ENCODE results near the gene APCDD1. TPM values are rescaled to one million over a fixed set of nuclear protein-coding genes. Genes with fewer than 3 reads are reported as not detected.
A peak's percentile ranks its signal among the peaks of the same experiment; 100 is the strongest.

Gene APCDD1
- total RNA-seq, 1 donor from 2014 or later, result 1.9 TPM

DNA sequence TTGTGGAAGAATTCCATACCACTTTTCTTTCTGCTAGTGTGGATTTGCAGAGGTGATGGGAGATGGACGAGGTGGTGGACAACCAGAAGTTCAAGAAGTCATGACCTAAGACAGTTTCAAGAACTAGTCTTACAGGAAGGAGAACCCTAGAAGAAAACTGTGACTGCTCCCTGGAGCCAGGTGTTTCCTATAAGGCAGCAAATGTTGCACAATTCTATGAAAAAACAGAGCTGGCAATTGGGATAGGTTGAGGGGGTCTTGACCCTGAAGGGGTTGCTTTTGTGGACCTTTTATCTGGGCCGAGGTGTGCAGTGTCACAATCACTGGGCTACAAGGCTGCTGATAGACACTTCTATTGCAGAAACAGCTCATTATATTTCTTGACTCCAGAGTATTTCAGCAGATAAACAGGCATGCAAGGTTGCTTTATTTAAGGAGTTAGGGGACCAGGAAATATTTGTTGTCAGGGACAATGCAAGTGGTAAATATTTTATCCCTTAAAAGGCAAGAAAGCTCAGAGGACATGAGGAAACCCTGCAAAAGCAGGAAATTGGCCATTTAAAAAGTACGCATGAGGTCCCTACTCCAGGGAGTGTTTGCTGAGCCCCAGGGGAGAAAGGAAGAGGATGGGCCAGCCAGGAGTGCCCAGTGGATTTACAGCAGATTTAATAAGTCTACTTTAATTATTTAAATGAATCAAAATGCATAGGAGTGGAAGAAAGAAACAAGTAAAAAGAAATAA lies 22.9 kb downstream of the APCDD1 start:
- no peak overlapping the region for H3K27ac ChIP-seq
- DNase-seq (ENCODE audit: low spot score), result no peak
- no peaks in the 10 kb centered on the region for H3F3A ChIP-seq (ENCODE audit: low read depth)
- H3K36me3 Mint-ChIP-seq, result peaks cover 77% of the 10 kb centered on the region
- no peak overlapping the region for H3K4me2 ChIP-seq
- H3K27ac Mint-ChIP-seq, result no peak overlapping the region
- H3K36me3 ChIP-seq, result no peaks in the 10 kb centered on the region
- no peak overlapping the region for H3K4me3 ChIP-seq
- no peaks in the 10 kb centered on the region for H3K9me3 Mint-ChIP-seq
- no peaks in the 10 kb centered on the region for H4K20me1 ChIP-seq (ENCODE audit: low read depth)
- peaks cover 6% of the 10 kb centered on the region for H3K27me3 Mint-ChIP-seq (ENCODE audit: insufficient read depth, low read depth)
- no peaks in the 10 kb centered on the region for H3K79me2 ChIP-seq (ENCODE audit: low read depth)
- H3K27me3 ChIP-seq, result no peaks in the 10 kb centered on the region
- TF ChIP-seq EZH2phosphoT487 (IDR thresholded peaks at IDR 0.05), result no peak
- no peak for TF ChIP-seq EZH2 (IDR thresholded peaks at IDR 0.05)
- TF ChIP-seq, protein P1, sequence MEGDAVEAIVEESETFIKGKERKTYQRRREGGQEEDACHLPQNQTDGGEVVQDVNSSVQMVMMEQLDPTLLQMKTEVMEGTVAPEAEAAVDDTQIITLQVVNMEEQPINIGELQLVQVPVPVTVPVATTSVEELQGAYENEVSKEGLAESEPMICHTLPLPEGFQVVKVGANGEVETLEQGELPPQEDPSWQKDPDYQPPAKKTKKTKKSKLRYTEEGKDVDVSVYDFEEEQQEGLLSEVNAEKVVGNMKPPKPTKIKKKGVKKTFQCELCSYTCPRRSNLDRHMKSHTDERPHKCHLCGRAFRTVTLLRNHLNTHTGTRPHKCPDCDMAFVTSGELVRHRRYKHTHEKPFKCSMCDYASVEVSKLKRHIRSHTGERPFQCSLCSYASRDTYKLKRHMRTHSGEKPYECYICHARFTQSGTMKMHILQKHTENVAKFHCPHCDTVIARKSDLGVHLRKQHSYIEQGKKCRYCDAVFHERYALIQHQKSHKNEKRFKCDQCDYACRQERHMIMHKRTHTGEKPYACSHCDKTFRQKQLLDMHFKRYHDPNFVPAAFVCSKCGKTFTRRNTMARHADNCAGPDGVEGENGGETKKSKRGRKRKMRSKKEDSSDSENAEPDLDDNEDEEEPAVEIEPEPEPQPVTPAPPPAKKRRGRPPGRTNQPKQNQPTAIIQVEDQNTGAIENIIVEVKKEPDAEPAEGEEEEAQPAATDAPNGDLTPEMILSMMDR (IDR thresholded peaks at IDR 0.05), result no peak
- no peaks in the 10 kb centered on the region for H3K9me3 ChIP-seq (ENCODE audit: low read depth)
- no peak overlapping the region for H3K4me3 Mint-ChIP-seq
- no peak overlapping the region for H3K9ac ChIP-seq
- H3K4me1 Mint-ChIP-seq, result peaks cover 15% of the 10 kb centered on the region
- peaks cover 6% of the 10 kb centered on the region for H3K4me1 ChIP-seq
- no peak overlapping the region for H2AFZ ChIP-seq (replicated peaks)

DNA sequence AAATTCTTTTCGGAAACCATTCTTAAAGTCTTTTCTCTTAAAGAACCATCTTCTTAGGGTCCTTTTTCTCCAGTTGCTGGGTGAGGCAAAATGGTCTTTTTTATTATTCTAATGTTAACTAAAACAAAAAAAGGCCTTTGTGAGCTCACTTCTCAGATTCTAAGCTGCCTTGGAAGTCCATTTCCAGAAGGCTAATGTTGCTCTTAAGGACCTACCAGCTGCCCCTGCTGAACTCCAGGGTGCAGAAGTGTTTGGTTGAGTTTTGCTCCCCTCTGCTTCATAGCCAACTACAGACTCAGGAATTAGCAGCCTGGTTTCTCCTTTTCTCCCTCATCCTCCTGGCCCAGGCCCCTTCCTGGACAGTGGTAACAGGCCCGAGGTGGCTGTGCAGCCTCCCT lies 23.4 kb downstream of the APCDD1 start:
- Histone ChIP-seq H3K4me3 (no peak overlapping the region), H4K20me1 (ENCODE audit: low read depth) (no peaks in the 10 kb centered on the region), H2AFZ (replicated peaks) (no peak overlapping the region), H3K9ac (no peak overlapping the region), H3K9me3 (ENCODE audit: low read depth) (no peaks in the 10 kb centered on the region), H3K4me2 (no peak overlapping the region), H3K27me3 (no peaks in the 10 kb centered on the region), H3K27ac (no peak overlapping the region), H3K79me2 (ENCODE audit: low read depth) (no peaks in the 10 kb centered on the region), H3K4me1 (peaks cover 6% of the 10 kb centered on the region), H3K36me3 (no peaks in the 10 kb centered on the region), H3F3A (ENCODE audit: low read depth) (no peaks in the 10 kb centered on the region)
- H3K4me3 Mint-ChIP-seq, result no peak overlapping the region
- no peak for DNase-seq (ENCODE audit: low spot score)
- H3K9me3 Mint-ChIP-seq, result no peaks in the 10 kb centered on the region
- H3K4me1 Mint-ChIP-seq, result peaks cover 15% of the 10 kb centered on the region
- no peak overlapping the region for H3K27ac Mint-ChIP-seq
- peaks cover 75% of the 10 kb centered on the region for H3K36me3 Mint-ChIP-seq
- TF ChIP-seq EZH2 (IDR thresholded peaks at IDR 0.05) (no peak), EZH2phosphoT487 (IDR thresholded peaks at IDR 0.05) (no peak)
- TF ChIP-seq, protein P1 (IDR thresholded peaks at IDR 0.05), result no peak
- peaks cover 4% of the 10 kb centered on the region for H3K27me3 Mint-ChIP-seq (ENCODE audit: insufficient read depth, low read depth)

DNA sequence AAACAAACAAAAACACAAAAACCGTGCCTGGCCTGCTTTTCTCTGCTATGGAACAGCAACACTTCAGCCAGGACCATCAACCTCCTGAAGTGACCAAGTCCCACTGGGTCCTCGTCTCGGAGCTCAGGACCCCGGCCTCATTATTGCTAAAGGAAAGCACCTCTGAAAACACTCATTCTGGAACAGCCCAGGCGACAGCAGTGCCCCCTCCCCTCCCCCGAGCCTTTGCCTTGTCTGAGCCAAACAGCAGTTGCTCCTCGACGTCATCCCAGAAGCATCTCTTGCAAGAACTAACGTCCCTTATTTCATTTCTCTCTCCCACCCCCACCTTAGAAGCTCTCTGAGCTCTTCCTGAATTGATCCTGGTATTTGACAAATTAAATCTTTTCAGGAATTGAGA lies 27.4 kb downstream of the APCDD1 start:
- peaks cover 12% of the 10 kb centered on the region for H3K4me1 ChIP-seq
- H3K27ac ChIP-seq, result no peak overlapping the region
- H3K27me3 Mint-ChIP-seq (ENCODE audit: insufficient read depth, low read depth), result peaks cover 5% of the 10 kb centered on the region
- no peaks in the 10 kb centered on the region for H4K20me1 ChIP-seq (ENCODE audit: low read depth)
- H3K4me1 Mint-ChIP-seq, result peaks cover 25% of the 10 kb centered on the region
- peaks cover 60% of the 10 kb centered on the region for H3K36me3 Mint-ChIP-seq
- H3K9ac ChIP-seq, result no peak overlapping the region
- no peaks in the 10 kb centered on the region for H3K36me3 ChIP-seq
- DNase-seq (ENCODE audit: low spot score), result peak; percentile 24
- H3K4me3 ChIP-seq, result no peak overlapping the region
- no peaks in the 10 kb centered on the region for H3F3A ChIP-seq (ENCODE audit: low read depth)
- H3K27ac Mint-ChIP-seq, result no peak overlapping the region
- TF ChIP-seq EZH2 (IDR thresholded peaks at IDR 0.05) (no peak), EZH2phosphoT487 (IDR thresholded peaks at IDR 0.05) (no peak)
- TF ChIP-seq, protein P1 (IDR thresholded peaks at IDR 0.05), result no peak
- no peak overlapping the region for H2AFZ ChIP-seq (replicated peaks)
- no peaks in the 10 kb centered on the region for H3K79me2 ChIP-seq (ENCODE audit: low read depth)
- peak overlapping the region; percentile 22 for H3K4me2 ChIP-seq
- H3K9me3 ChIP-seq (ENCODE audit: low read depth), result no peaks in the 10 kb centered on the region
- H3K9me3 Mint-ChIP-seq, result no peaks in the 10 kb centered on the region
- H3K27me3 ChIP-seq, result no peaks in the 10 kb centered on the region
- no peak overlapping the region for H3K4me3 Mint-ChIP-seq

All from neural progenitor cell (in vitro differentiated cells).